ENCODE results near the gene LRP1-AS.

LRP1-AS gene

DNA sequence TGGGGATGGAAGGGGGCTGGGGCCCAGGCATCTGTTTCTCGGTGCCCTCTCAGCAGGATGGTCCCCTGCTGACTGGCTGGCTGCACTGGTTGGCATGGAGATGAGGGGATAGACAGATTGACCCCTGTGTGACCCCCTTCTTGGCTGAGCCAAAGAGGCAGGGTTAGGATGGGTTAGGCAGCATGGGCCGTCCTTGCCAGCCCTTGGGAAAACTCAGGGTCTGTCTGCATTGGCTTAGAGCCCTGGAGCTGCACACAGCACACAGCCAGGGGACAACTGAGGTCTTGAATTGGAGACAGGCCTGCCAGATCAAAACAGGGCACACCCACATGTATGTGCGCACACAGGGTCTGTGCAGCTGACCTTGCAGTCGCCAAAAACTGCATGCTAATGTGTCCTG lies 11.2 kb upstream of the LRP1-AS start:
- DNase-seq = peak; percentile 55

DNA sequence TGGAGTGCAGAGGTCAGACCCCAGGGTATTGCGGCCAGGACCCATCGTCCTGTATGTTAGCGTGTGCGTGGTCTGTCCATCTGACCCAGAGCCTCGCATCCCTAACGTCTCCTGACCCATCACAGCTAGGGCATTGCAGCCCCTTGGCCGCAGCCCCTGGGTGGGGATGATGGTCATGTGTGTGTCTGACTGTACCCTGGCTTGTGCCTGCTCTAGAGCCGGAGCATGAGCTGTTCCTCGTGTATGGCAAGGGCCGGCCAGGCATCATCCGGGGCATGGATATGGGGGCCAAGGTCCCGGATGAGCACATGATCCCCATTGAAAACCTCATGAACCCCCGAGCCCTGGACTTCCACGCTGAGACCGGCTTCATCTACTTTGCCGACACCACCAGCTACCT lies 10.8 kb upstream of the LRP1-AS start:
- no peak for DNase-seq

DNA sequence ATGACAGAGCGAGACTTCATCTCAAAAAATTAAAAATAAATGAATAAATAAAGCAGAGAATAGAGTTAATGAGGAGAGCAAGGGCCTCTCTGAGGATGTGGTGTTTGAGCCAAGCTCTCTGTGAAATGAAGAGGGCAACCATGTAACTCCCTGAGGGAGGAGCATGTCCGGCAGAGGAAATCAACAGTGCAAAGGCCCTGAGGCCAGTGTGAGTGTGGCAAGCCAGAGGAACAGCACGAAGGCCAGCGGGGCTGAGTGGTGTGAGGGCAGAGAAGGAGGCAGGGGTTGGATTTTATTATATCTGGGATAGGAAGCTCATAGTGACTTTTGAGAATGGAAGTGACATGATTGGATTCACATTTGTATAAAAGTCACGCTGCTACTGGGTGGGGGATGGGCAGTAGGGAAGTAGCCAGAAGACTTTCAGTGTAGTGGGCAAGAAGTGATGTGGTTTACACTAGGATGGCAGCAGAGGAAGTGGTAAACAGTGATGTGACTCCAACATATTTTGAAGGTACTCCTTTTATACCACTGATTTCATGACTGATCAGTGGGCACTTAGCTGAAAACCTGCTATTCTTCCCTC lies 10.3 kb upstream of the LRP1-AS start:
- DNase-seq = no peak

DNA sequence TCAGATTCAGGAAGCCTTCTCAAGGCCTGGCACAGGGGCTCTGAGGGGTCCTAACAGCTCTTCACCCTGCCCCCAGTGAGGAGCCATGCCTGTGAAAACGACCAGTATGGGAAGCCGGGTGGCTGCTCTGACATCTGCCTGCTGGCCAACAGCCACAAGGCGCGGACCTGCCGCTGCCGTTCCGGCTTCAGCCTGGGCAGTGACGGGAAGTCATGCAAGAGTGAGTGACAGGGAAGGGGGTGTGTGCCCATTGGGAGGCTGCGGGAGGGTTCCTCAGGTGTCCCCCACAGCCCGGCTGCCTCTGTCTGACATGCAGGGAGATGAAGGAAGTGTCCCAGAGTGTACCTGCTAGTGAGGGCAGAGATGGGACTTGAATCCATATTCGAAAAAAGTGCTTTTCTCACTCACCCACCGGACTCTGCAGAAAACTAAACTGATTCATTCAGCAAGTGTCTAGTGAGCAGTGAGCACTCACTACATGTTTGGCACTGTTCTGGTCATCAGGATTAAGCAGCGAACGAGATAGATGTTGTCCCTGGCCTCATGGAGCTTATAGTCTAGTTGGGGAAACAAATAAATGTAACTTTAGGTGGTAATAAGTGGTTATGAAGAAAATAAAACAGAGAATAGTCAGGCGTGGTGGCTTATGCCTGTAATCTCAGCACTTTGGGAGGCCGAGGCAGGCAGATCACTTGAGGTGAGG lies 9.4 kb upstream of the LRP1-AS start:
- no peak for DNase-seq

DNA sequence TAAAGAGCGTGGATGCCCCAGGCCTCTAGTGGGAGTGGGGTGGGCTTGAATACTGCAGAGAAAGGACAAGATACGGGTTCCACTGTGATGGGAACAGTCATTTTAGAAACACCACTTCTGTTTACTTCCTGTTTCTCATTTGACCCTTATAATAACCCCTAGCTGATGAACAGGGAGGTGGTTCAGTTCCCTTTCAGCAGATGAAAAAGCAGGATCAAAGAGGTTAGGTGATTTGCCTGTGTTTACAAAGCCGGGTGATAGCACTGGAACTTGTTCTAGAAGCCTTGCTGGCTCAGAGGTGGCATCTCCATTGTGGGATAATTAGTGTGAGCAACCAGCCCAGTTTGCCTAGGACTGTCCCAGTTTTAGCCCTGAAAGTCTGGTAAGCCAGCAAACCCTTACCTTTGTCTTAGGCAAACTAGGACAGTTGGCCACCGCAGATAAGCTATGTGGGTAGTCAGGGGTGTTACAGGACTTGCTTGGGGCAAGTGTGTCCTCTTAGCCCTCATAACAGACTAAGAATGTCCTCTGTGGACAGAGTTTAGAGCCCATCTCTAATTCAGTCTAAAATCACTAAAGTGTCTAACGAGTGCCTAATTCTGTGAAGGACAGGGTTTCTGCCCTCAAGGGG lies 7.5 kb upstream of the LRP1-AS start:
- DNase-seq = no peak

DNA sequence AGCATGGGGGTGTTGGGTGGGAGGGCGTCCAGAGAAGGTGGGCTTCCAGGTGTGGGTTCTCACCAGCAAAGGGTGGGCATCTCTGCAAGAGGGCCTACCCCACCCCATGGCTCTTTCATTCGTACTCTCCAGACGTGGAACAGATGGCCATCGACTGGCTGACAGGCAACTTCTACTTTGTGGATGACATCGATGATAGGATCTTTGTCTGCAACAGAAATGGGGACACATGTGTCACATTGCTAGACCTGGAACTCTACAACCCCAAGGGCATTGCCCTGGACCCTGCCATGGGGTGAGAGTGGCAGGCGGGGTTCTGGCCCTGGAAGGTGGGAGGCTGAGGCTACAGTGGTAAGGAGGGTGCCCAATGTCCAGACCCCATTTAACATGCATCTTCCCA lies 6.7 kb upstream of the LRP1-AS start:
- no peak for DNase-seq

DNA sequence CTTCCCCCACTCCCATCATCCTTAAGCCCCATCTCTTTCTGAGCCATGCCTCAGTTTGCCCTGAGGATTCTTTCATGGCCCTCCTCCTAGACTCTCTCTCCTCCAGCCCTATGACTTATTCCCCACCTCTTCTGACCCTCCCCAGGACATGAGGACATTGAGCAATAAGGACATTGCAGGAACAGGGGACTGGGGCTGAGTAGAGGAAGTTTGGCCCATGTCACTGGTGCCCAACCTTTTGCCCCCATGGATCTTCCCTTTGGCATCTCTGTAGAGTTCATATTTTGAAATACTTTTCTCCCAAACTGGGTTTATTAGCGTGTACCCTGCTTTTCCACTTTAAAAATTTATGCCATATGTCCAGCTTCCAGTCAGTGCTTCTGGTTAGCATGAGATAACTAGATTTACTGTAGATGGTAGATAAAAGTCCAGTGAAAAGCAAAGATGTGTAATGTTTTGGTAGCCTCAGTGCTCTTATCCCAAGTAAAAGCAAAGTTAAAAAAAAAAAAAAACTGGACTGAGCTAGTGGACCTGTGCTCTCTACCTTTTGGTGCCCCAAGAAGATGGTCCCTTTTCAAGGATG lies 6.1 kb upstream of the LRP1-AS start:
- no peak for DNase-seq

DNA sequence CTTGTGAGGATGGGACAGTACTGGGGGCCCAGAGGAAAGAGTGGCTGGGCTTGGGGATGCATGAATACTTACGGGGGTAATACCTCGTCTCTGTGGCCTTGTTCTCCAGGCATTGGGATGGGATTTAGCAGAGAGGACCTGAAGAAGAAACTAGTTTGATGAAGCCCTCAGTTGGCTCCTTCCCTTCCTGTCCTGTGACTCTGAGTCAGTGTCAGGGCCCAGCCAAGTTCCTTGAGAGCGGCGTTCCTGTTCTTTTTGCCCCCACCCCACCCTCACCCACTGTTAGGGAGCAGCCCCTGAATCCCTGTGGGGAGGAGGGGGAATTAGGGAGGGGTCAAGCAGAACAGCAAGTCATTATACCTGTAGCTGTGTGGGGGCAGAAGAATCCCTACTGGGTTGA lies 5.2 kb upstream of the LRP1-AS start:
- no peak for DNase-seq

DNA sequence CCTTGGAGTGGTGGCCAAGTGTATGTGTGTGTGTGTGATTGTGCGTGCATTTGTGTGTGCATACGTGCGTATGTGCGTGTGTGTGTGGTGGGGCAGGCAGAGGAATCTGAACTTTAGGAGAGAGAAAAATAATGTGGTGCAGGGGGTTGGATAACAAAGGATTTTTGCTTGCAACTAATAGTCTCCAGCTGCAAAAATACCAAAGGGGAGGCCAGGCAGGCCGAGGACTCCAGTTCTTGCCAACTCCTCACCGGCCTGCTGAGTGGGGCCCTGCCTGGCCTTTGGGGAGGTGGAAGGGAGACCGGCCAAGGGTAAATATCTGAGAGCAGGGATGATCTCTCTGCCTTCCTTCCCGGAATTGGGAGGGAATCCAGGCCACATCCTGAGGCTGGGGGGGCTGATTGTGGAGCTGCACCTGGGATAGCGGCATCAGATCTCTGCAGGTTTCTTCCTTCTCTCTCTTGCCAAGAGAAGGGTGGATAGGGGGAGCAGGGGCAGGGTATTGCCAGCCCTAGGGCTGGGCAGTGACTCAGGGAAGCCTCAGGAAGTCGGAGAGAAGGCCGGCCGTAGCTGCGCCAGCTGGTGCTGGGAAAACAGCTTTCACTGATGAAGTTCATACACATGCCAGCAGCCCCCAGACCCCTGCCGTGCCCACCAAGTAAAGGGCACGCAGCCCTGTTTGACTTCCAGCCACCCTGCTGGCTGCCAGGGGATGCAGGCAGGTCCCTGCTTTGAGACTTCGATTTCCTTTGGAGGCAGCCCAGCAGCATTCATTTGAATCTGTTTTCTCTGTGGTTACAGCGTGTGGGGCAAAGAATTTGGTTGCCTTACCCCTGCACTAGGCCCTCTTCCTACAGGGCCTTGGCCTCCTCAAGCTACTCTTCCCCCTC lies 4.6 kb upstream of the LRP1-AS start:
- peak; percentile 66 for DNase-seq

DNA sequence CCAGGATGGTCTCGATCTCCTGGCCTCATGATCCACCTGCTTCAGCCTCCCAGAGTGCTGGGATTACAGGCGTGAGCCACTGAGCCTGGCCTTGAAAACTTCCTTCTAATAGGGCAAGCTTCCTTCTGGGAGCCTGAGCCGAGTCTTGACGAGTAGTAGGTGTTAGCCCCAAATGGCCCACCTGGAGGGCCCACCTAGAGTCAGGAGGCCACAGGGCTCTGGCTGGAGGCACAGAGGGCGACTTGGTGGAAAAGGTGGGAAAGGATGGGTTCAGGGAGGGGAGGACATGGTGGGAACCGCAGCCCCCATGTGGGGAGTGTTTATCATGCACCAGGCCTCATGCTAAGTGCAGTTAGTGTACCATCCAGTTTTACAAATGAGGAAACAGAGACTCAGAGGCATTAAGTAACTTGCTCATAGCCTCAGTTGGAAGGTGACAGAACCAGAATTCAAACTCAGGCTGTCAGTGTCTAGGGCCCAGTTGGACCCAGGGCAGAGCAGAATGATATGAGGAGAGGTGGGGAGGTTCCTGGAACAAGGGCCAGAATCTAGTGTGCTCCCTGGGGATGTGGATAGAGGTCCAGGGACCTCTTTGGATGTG lies 3.1 kb upstream of the LRP1-AS start:
- no peak for DNase-seq

DNA sequence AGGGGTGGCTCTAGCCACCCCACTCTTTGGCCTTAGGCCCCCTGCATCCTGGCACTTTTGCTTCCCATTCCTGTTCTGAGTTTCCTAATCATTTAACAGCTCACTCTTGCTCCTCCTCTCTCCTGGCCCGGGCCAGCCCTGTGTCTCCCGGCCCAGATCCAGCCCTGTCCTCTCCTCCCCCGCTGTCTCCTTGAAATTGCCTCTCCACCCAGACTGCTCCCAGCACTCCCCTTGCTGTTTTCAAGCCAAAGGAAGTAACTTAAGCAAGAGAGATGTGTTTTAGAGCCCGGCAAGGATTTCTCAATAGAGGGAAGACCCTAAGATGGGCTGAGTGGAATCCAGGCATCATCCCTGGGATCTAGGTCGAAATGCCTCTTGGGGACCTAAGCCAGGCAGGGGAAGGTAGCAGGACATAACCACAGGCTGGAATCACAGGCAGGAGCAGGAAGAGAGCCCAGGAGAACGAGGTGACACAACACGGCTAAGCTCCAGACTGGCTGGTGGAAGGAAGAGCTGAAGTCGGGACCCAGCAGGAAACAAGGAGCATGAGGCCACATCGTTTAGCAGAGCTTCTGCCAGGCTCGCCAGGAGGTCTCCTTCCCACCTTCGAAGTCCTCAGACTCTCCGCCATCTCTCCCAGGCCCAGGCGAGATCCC lies 2.0 kb upstream of the LRP1-AS start:
- DNase-seq = no peak

DNA sequence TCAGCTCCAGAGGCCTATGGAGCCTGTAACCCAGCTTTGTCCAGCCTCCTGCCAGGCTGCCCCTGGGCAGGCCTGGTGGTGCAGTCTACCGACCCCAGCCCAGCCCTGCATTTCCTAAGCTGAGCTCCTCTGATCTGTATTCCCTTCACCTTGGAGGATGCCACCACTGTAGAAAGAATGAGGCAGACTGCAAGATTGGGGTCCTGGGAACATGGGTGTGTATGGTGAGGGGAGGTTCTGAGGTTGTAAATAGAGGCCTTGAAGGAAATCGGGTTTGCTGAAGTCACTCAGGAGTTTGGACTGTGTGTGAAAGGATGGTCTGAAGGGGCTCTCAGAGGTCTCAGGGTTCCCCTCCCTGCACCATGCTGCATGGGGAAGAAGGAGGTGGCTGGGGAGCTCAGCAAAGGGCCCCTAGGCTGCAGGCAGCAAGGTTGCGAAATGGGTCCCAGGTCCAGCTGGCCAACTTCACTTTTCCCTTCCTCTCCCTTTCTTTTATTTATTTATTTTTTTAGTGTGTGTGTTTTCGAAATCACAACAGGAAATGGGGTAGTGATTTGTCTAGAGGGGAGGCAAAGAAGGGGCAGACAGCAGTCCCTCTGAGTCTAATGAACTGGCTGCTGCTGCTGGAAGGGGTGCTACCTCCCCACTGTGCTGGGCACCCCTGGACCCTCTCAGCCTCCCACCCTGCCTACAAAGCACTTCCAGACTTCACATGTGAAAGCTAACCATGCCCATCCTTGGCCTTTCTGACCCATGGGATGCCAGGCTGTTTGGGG lies 1.2 kb upstream of the LRP1-AS start:
- no peak for DNase-seq

DNA sequence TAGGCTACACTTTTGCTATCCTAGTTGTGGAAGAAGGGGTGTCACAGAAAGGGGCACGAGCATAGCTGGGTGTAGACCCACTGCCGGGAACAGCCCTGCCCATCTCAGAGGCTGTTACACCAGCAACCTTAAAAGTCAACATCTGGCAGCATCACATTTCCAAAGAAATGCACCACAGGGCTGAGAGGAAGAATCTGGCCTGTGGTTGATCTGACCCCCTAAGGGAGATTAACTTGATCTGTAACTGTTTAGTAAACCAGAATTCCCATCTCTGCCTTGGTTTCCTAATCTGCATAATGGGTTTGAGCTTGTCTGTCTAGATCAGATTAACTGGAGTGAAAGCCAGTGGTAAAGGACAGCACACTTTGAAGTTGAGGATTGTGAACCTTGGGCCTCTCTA lies 1.3 kb downstream of the LRP1-AS start:
- DNase-seq = no peak

DNA sequence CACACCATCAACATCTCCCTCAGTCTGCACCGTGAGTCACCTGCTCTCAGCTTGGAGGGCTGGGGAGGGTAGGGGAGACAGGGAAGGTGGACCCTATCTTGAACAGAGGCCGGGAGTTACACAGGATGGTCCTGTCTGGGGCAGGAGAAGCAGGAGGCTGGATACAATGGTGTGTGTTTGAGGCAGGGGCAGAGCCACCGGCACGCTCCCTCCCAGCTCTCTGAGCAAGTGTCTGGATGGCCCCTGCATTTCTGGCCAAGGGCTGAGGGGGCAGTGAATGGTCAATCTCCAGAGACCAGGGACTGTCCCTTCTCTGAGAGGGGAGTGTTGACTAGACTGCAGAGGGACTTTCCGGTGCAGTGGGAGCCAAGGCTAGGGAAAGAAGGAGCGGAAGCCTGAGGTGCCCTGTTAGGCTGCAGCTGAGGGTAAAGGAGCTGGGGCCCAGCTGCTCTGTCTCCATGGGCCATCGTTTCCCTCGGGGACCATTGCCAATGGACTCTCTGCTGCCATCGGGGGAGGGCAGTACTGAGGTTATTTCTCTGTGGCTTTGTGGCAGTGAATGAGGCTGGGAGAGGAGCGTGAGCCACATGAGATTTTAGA lies 1.9 kb downstream of the LRP1-AS start:
- no peak for DNase-seq

DNA sequence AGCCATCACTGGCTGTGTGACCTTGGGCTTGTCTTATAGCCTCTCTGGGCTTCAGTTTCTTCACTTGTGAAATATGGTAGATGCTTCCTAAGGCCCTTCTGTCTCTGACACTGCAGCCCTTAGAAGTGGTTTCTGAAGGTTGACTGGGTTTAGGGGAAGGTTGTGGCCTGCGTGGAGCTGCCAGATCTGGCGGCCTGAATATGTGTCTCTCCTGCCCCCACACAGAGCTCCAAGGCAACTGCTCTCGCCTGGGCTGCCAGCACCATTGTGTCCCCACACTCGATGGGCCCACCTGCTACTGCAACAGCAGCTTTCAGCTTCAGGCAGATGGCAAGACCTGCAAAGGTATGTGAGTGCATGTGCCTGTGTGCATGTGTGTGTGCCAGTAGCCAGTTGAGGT lies 4.0 kb downstream of the LRP1-AS start:
- DNase-seq = no peak

DNA sequence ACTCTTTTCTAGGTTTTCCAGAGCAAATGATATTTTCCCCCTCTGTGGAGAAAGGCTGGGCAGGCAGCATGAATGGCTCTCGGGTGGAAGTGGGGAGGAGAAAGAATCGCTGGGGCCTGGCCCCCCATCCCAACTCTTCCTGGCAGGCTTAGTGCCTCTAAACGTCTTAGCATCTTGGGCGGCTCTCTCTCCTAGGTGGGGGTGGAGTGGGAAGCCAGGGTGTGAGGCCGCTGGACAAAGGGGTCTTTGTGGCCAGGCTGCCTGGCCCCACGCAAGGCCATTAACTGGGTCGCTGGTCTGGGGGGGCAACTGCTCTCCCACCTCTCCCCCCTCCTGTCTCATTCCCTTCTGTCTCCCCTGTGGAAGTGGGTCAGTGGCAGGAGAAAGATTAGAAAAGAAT lies 4.7 kb downstream of the LRP1-AS start:
- peak; percentile 68 for DNase-seq

DNA sequence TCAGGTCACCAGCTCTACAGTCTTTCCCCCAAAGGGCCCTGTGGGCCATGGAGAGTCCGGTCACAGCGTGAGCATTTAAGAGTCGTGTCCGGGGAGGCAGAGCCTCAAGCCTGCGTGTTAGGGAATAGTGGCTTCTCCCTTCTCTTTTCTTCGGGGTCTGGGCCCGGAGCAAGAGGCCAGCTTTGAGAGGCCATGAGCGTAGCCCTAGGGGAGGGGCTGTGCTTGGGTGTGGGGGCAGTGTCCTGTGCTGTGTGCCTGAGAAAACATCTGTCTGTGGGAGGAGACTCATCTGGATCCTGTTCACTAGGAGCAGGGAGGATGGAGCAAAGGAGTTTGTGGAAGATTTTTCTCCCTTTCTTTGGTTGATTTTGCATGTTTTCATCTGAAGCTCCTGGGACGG lies 5.3 kb downstream of the LRP1-AS start:
- DNase-seq = no peak

DNA sequence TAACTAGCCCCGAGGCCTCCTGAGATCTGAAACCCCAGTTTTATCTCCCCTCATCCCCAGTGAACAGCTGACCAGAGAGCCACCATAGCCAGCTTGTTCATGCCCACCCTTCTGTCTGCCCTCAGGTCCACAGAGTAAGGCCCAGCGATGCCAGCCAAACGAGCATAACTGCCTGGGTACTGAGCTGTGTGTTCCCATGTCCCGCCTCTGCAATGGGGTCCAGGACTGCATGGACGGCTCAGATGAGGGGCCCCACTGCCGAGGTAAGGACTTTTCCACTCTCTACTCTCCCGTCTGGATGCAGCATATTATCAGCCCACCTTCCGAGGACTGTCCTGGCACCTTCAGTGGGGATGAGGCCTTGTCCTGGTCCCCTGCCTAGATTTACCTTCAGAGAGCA lies 6.2 kb downstream of the LRP1-AS start:
- no peak for DNase-seq

DNA sequence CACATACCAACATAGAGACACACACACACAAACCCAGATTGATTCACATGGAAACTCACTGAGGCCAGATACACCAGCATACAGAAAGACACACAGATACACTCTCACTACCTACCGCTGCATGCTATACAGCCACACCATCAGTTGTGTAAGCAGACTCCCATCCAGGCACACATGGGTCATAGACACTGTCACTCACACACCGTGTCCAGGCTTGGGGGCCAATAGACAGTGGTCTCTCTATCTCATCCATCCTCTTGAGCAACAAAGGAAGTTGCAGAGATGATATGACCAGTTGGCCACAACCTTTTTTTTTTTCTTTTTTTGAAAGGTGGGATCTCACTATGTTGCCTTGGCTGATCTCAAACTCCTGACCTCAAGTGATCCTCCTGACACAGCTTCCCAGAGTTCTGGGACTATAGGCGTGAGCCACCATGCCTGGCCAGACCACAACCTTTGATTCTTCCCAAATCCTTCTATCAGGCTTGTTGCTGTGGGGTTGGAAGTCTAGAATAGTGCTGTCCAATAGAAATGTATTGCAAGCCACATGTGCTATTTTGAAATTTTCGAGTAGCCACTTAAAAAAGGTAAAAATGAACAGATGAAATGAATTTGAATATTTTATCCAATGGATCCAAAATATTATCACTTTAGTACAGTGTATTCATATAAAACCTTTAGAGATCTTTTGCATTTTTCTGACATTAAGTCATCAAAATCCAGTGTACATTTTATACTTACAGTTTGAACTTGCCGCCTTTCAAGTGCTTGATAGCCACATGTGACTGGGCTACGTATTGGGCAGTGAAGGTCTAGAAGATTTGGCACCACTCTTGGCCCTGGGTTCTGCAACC lies 7.4 kb downstream of the LRP1-AS start:
- no peak for DNase-seq
